HG02763 (cell line): ENCODE results near the gene C3.
"Not testable (repeated sequence)": the region's sequence is repeated elsewhere in the genome, so short reads cannot be mapped to it uniquely, and the experiment has no call there.

Experiments used
- ATAC-seq: cut with Tn5 transposase; IDR thresholded peaks from one replicate; pipeline ENCODE4 v1.9.1; 2021; ENCODE audit warnings: mild to moderate bottlenecking, moderate library complexity; ENCODE audit not compliant: unreplicated experiment

C3 gene

GRCh38 chr19:6720369-6721137 lies at the start of gene C3:
Gene C3, minus strand, starts transcription at chr19:6720650. Its CDS starts 61 bp downstream, at chr19:6720589.
- ATAC-seq: no peak

GRCh38 chr19:6769006-6769619 lies 48.7 kb upstream of the C3 start:
- ATAC-seq: no peak

GRCh38 chr19:6768236-6768785 lies 47.9 kb upstream of the C3 start:
- ATAC-seq: no peak

GRCh38 chr19:6767357-6768235 lies 47.1 kb upstream of the C3 start, which contains the start of gene SH2D3A:
Gene SH2D3A, minus strand, starts transcription at chr19:6767435. Its CDS starts 3,687 bp downstream, at chr19:6763748.
- ATAC-seq: peak; percentile 72

- ATAC-seq: peak; percentile 8
These were observed 46.6 kb upstream of the C3 start for GRCh38 chr19:6767081-6767356.

DNA sequence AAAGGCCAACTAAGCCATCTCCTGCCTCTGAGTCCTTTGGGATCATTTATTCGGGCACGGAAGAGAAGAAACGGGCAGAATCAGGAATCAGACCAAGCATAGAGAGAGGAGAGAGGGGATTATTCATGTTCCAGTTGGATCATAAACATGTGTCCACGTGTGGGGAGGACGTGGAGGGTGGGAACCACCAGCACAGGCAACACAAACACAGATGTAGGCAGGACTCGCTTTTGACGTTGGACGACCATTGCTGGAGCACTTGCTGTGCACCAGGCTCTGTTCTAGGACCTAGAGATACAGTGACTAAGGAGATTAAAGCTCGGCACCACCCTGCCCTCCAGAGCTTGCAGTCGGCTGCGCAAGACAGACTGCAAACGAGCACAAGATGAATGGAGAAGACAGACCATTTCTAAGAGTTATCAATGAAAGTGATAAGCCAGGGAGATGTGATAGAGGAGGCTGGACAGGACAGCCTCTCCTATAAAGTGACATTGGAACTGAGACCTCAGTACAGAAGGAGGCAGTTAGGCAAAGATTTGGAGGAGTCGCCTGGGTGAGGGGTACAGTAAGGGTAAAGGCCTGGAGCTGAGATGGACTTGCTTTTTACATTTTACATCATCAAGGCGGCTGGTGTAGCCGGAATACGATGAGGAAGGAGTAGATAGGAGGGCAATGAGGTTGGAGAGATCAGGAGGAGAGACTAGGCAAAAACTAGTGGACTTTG lies 46.1 kb upstream of the C3 start:
- ATAC-seq: no peak

DNA sequence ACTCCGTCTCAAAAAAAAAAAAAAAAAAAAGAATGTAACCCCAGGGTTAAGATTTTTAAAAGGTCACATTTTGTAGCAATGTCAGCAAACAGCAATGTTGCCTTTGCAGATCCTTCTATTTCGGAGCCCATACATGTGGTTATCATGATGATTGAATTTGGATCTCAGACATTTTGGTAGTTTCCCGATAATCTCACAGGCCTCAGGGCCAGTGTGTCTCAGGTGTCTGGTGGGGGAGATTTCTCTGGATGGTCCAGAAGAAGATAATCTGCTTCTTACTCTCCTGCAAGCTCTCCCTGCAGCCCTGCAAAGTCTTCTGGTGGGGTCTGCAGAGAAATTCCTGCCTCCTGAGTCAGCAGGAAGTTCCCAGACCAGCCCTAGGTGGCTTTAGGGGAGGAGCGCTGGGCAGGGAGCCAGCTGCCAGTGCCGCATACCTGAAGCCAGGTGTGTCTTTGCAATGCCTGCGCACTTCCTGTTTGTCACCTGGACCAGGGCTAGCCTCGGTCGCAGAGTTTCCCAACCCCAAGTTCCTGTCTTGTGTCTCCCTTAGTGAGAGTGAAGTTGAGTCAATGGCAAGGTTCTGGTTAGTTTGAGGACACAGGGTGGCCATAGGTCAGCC lies 45.4 kb upstream of the C3 start:
- no peak for ATAC-seq

DNA sequence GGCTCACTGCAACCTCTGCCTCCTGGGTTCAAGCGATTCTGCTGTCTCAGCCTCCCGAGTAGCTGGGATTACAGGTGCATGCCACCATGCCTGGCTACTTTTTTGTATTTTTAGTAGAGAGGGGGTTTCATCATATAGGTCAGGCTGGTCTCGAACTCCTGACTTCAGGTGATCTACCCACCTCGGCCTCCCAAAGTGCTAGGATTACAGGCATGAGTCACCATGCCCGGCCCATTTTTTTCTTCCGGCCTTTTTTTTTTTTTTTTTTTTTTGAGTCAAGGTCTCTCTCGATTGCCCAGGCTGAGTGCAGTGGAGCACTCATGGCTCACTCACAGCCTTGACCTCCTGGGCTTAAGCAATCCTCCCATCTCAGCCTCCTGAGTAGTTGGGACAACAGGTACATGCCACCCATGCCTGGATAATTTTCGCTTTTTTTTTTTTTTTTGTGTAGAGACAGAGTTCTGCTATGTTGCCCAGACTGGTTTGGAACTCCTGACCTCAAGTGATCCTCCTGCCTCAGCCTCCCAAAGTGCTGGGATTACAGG lies 41.9 kb upstream of the C3 start:
- ATAC-seq: not testable (repeated sequence)

- ATAC-seq: no peak
These were observed 40.7 kb upstream of the C3 start for GRCh38 chr19:6761053-6761676.

DNA sequence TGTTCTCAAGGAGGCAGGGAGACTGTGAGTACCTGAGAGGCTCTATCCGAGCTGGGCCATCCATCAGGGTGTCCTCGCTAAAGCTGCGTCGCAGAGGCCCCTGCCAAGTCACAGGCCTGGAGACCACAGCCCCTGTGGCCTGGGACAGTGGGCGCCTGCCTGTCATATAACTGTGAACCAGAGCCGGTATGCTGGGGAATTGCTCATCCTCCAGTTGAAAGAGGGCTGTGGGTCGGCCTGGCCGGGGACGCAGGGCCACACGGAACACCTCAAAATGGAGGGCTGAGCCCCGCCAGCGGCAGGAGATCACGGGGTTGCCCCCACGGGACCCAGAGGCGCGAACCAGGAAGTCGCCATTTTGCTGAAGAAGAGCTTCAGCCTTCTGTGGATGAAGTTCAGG lies 40.2 kb upstream of the C3 start:
- ATAC-seq: no peak

DNA sequence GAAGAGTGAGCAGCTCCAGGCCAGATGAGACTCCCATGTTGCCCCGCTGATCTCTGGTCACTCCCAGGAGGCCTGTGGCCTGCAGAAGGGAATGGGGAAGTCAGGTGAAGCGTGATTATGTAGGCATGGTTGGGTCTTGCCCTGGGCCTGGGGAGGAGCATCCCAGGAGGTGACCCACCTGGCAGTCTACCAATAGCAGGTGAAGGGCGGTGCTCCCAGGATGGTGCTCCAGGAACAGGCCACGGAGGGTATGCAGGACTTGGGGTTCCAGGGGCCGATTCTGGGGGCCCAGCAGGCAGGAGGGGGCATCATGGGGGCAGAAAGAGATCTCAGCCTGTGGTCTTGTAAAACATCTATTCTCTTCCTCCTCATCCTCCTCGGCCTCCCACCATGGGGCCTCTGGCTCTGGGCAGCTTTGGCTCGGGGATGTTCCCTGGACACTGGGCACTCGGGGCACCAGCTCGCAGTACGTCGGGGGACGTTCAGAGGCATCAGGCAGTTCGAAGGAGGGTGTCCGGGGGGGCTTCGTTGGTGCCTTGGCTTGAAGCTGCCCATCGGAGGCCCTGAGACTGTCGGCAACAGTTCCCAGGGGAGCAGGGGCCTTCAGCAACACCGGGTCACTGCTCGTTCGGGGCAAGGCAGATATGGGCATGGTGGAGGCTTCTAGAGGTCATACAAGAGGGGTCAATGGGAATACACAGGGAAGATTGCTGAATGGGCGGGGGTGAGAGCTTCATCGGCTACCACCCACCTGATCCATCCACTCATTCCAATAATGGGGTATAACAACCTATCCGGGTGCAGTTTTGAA lies 34.4 kb upstream of the C3 start:
- no peak for ATAC-seq

DNA sequence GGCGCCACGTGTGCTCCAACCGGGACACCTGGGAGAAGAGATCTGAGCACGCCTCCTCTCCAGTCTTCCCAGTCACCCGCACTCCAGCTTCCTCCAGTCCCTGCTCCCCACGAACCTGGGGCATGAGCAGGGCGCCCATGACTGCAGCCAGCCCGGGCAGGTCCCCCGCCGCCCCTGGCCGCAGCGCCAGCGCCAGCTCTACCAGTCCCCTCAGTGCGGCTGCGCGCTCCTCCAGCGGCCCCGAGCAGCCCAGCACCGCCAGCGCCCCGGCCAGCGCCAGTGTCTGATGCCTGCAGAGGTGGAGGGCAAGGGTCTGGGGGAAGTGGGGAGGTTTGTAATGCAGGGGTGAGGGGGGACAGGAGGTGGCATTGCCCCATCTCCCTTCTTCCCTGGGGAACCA lies 33.7 kb upstream of the C3 start:
- ATAC-seq: no peak

- peak; percentile 74 for ATAC-seq
These were observed 33.0 kb upstream of the C3 start for GRCh38 chr19:6753178-6754031.

GRCh38 chr19:6752256-6753177 lies 32.1 kb upstream of the C3 start:
- no peak for ATAC-seq

- no peak for ATAC-seq
These were observed 30.7 kb upstream of the C3 start for GRCh38 chr19:6751189-6751588.

DNA sequence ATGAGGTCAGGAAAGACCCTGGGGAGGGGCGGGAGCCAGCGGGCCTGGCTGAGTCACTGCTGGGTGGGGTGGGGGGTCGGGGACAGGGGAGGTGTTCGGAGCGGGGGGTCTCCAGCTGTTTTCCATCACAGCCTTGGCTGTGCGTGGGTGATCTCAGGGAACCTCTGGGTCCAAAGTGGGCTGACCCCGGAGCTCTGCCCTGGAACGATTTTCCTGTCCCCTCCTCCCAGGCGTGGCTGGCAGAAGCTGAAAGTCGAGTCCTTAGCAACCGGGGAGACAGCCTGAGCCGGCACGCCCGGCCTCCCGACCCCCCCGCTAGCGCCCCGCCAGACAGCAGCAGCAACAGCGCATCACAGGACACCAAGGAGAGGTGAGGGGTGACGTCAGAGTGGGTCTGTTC lies 29.6 kb upstream of the C3 start:
- ATAC-seq: no peak

GRCh38 chr19:6748543-6748942 lies 28.1 kb upstream of the C3 start:
- not testable (repeated sequence) for ATAC-seq
